HEK293 (cell line): ENCODE measurements around the gene GRM3.

Source experiments
- CTCF ChIA-PET: fragments of 350-600 bp; formaldehyde crosslinking; extraction: SDS; loops from one replicate; lab custom pipeline; 2021; ENCODE audit warnings: antibody characterized with exemption; lab: Yijun Ruan, JAX
- POLR2A ChIA-PET: fragments of 300-600 bp; formaldehyde crosslinking; extraction: SDS; loops from one replicate; lab custom pipeline; 2020; ENCODE audit warnings: antibody characterized with exemption, inconsistent platforms; lab: Yijun Ruan, JAX
- H3K27ac ChIP-seq: fragments of 200-500 bp; sonication (Bioruptor generic); 2 replicates; pipeline ENCODE4 v1.5.1; 2014; ENCODE audit warnings: low read depth, low read length, control low read depth, inconsistent platforms; ENCODE audit errors: extremely low read depth
- H3K36me3 ChIP-seq, 2 experiments: fragments of 200-500 bp in 1 of 2; sonication (Bioruptor generic) in 1 of 2; 1 replicate in 1 of 2; 2 replicates in 1 of 2; pipeline ENCODE4 v1.5.1; 2014 to 2017; ENCODE audit warnings: inconsistent platforms in 2 of 2, low read length in 2 of 2; ENCODE audit not compliant: control insufficient read depth in 2 of 2, insufficient read depth in 1 of 2
- H3K4me1 ChIP-seq: fragments of 200-500 bp; sonication (Bioruptor generic); 2 replicates; pipeline ENCODE4 v1.5.1; 2014; ENCODE audit warnings: mild to moderate bottlenecking, low read length, inconsistent platforms; ENCODE audit not compliant: control insufficient read depth, insufficient read depth
- H3K4me3 ChIP-seq: 2 replicates; pipeline ENCODE4 v1.5.1; 2011; ENCODE audit warnings: low read depth, mild to moderate bottlenecking, control low read depth, low read length, moderate library complexity
- H3K9me3 ChIP-seq: fragments of 200-500 bp; sonication (Bioruptor generic); 2 replicates; pipeline ENCODE4 v1.5.1; 2014; ENCODE audit warnings: low read depth, low read length, inconsistent platforms; ENCODE audit not compliant: control insufficient read depth, insufficient read depth
- FEZF1 ChIP-seq: fragments of 450-650 bp; formaldehyde crosslinking; IDR thresholded peaks from 2 replicates; pipeline ENCODE4 v1.5.1; 2016; ENCODE audit warnings: missing biosample characterization, missing genetic modification characterization
- MYNN ChIP-seq: fragments of 450-650 bp; formaldehyde crosslinking; IDR thresholded peaks from 2 replicates; pipeline ENCODE4 v1.5.1; 2016; ENCODE audit warnings: missing biosample characterization, missing genetic modification characterization, borderline replicate concordance
- RBAK ChIP-seq: fragments of 450-650 bp; formaldehyde crosslinking; IDR thresholded peaks from 2 replicates; pipeline ENCODE4 v1.5.1; 2016; ENCODE audit warnings: missing biosample characterization, missing genetic modification characterization
- REPIN1 ChIP-seq: fragments of 450-650 bp; formaldehyde crosslinking; IDR thresholded peaks from 2 replicates; pipeline ENCODE4 v1.5.1; 2017; ENCODE audit warnings: missing biosample characterization, missing genetic modification characterization, low read depth
- SCRT1 ChIP-seq: fragments of 450-650 bp; formaldehyde crosslinking; IDR thresholded peaks from 2 replicates; pipeline ENCODE4 v1.5.1; 2016; ENCODE audit warnings: missing biosample characterization, missing genetic modification characterization, borderline replicate concordance
- SCRT2 ChIP-seq: fragments of 450-650 bp; formaldehyde crosslinking; IDR thresholded peaks from 2 replicates; pipeline ENCODE4 v1.5.1; 2016; ENCODE audit warnings: missing biosample characterization, missing genetic modification characterization
- TCF7L2 ChIP-seq: IDR thresholded peaks from 2 replicates; pipeline ENCODE4 v1.6.1; 2011; ENCODE audit warnings: low read depth, mild to moderate bottlenecking, inconsistent platforms, low read length, moderate library complexity, borderline replicate concordance
- ZNF211 ChIP-seq: fragments of 450-650 bp; formaldehyde crosslinking; IDR thresholded peaks from 2 replicates; pipeline ENCODE4 v1.5.1; 2016; ENCODE audit warnings: low read depth, missing biosample characterization, missing genetic modification characterization
- ZNF24 ChIP-seq: fragments of 450-650 bp; formaldehyde crosslinking; IDR thresholded peaks from 2 replicates; pipeline ENCODE4 v1.5.1; 2016; ENCODE audit warnings: missing biosample characterization, missing genetic modification characterization
- ZNF280C ChIP-seq: fragments of 450-650 bp; formaldehyde crosslinking; IDR thresholded peaks from 2 replicates; pipeline ENCODE4 v1.5.1; 2016; ENCODE audit warnings: missing biosample characterization, missing genetic modification characterization
- ZNF354C ChIP-seq: fragments of 450-650 bp; formaldehyde crosslinking; IDR thresholded peaks from 2 replicates; pipeline ENCODE4 v1.5.1; 2016; ENCODE audit warnings: missing biosample characterization, missing genetic modification characterization, low read depth, borderline replicate concordance
- ZNF426 ChIP-seq: fragments of 450-650 bp; formaldehyde crosslinking; IDR thresholded peaks from 2 replicates; pipeline ENCODE4 v1.5.1; 2017; ENCODE audit warnings: missing biosample characterization, missing genetic modification characterization, mild to moderate bottlenecking, inconsistent platforms, moderate library complexity
- ZNF449 ChIP-seq: fragments of 450-650 bp; formaldehyde crosslinking; IDR thresholded peaks from 2 replicates; pipeline ENCODE4 v1.5.1; 2017; ENCODE audit warnings: missing biosample characterization, mild to moderate bottlenecking, missing genetic modification characterization, moderate library complexity
- ZNF76 ChIP-seq: fragments of 450-650 bp; formaldehyde crosslinking; IDR thresholded peaks from 2 replicates; pipeline ENCODE4; 2016; ENCODE audit warnings: low read depth, missing biosample characterization, missing genetic modification characterization, borderline replicate concordance
- ZSCAN16 ChIP-seq: fragments of 450-650 bp; formaldehyde crosslinking; IDR thresholded peaks from 2 replicates; pipeline ENCODE4 v1.5.1; 2016; ENCODE audit warnings: missing biosample characterization, missing genetic modification characterization
- ZSCAN18 ChIP-seq: fragments of 450-650 bp; formaldehyde crosslinking; IDR thresholded peaks from 2 replicates; pipeline ENCODE4 v1.5.1; 2016; ENCODE audit warnings: missing biosample characterization, missing genetic modification characterization
- ZXDB ChIP-seq: fragments of 450-650 bp; formaldehyde crosslinking; IDR thresholded peaks from 2 replicates; pipeline ENCODE4 v1.5.1; 2016; ENCODE audit warnings: missing biosample characterization, missing genetic modification characterization
- TF ChIP-seq, protein P1 (sequence below): fragments of 450-650 bp; formaldehyde crosslinking; IDR thresholded peaks from 2 replicates; pipeline ENCODE4 v1.5.1; 2016; ENCODE audit warnings: missing biosample characterization, missing genetic modification characterization, borderline replicate concordance

GRM3 gene

GRCh38 chr7:86747698-86748097, 104.0 kb downstream of the GRM3 start (continued):
- no peak for TF ChIP-seq ZNF280C

DNA sequence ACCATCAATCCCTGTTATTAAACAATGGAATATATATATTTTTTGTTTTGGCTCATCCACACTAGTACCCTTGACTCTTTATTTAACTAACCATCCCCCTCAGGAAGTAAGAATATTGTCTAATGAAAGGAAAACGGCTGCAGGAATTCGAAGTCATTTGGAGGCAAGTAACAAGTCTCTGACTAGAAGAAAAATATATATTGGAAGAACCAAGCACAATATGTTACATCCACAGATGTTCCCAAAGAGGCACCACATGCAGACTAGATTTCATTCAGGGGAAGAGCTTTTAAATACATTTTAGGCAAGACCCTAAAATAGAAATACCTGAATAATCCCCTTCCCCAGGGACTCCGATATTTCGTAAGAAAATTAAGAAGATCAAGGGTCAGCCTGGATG, 104.5 kb downstream of the GRM3 start:
- peaks cover 19% of the 10 kb centered on the region for H3K4me1 ChIP-seq
- ChIA-PET CTCF (no interaction called here), POLR2A (no interaction called here)
- no peak overlapping the region for H3K4me3 ChIP-seq
- TF ChIP-seq ZNF76 (tag by site-specific recombination) (no peak), ZNF24 (tag by site-specific recombination) (no peak), ZXDB (tag by site-specific recombination) (no peak), MYNN (no peak), ZNF426 (no peak), FEZF1 (no peak), SCRT2 (tag by site-specific recombination) (no peak), ZNF211 (tag by site-specific recombination) (no peak), SCRT1 (tag by site-specific recombination) (no peak), ZNF449 (tag by site-specific recombination) (no peak)
- TF ChIP-seq, protein P1, sequence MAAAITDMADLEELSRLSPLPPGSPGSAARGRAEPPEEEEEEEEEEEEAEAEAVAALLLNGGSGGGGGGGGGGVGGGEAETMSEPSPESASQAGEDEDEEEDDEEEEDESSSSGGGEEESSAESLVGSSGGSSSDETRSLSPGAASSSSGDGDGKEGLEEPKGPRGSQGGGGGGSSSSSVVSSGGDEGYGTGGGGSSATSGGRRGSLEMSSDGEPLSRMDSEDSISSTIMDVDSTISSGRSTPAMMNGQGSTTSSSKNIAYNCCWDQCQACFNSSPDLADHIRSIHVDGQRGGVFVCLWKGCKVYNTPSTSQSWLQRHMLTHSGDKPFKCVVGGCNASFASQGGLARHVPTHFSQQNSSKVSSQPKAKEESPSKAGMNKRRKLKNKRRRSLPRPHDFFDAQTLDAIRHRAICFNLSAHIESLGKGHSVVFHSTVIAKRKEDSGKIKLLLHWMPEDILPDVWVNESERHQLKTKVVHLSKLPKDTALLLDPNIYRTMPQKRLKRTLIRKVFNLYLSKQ (tag by site-specific recombination): no peak
- no peaks in the 10 kb centered on the region for H3K9me3 ChIP-seq
- H3K27ac ChIP-seq: no peak overlapping the region
- H3K36me3 ChIP-seq: no peaks in the 10 kb centered on the region

DNA sequence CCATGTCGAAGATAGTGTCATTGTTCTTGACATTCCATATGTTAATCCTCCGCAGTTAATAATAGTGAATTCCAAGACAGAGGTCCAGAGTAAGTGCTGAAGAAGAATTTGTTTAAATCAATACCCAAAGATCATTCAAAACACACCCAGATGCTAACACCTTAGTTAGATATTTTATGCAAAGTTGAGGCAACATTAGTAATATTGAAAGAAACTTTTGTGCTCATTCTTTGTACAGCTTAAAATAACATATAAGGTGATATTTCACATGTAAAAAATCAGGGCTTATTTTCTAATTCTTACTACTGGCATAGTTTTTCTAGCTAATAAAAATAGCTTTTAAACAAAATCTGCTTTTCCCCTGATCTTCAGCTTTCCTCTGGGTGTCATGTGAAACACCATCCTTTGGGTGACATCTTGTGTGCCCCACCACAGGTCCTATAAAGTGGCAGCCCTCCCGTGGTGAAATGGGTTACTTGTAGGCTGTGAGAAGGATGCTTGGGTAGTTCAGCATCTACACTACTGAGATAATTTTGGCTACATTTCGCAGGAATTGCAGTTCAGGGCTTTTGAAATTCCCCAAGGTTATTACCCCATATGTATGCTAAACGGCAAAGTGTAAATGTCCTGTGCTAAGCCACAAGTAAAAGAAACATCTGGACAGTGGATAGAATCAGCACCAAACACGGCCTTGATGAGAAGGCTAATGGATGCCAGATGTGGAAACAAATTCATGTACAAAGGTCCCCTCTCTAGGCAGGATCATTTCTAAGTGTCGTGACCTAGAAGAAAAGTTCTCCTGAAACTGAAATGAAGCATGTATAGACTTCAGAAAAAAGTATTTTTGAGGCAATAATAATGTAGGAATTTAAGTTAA, 105.4 kb downstream of the GRM3 start:
- Histone ChIP-seq H3K27ac (no peak overlapping the region), H3K36me3 (no peaks in the 10 kb centered on the region), H3K4me3 (no peak overlapping the region), H3K4me1 (peaks cover 15% of the 10 kb centered on the region), H3K9me3 (no peaks in the 10 kb centered on the region)
- TF ChIP-seq ZSCAN18: no peak
- TF ChIP-seq ZNF354C (tag by site-specific recombination): no peak
- TF ChIP-seq RBAK: no peak
- no peak for TF ChIP-seq TCF7L2
- no peak for TF ChIP-seq REPIN1 (tag by site-specific recombination)
- TF ChIP-seq ZSCAN16 (tag by site-specific recombination): no peak
- POLR2A ChIA-PET: no interaction called here
- CTCF ChIA-PET: interaction anchor here (0.5 kb wide), 1 partner anchor 156 kb away, joined by 6 read pairs; no protein-coding TSS in a partner anchor
